IPS-11a (cell line): Measurements from ENCODE around the gene C1QTNF1.
"Not testable (repeated sequence)": the region's sequence is repeated elsewhere in the genome, so short reads cannot be mapped to it uniquely, and the experiment has no call there.

Experiments used
- H3K4me3 ChIP-seq: one replicate; pipeline ENCODE4 v1.5.1; 2013; ENCODE audit warnings: low read depth, low read length, control low read depth

Gene C1QTNF1

GRCh38 chr17:79005063-79005861 lies 18.7 kb upstream of the C1QTNF1 start:
- H3K4me3 ChIP-seq, result no peak overlapping the region

GRCh38 chr17:79006046-79006445 lies 17.9 kb upstream of the C1QTNF1 start:
- H3K4me3 ChIP-seq, result no peak overlapping the region

GRCh38 chr17:79006794-79007503 lies 17.0 kb upstream of the C1QTNF1 start:
- H3K4me3 ChIP-seq, result no peak overlapping the region

- H3K4me3 ChIP-seq, result no peak overlapping the region
These were observed 16.2 kb upstream of the C1QTNF1 start for GRCh38 chr17:79007504-79008381.

- H3K4me3 ChIP-seq, result peak overlapping the region; percentile 73
These were observed 15.1 kb upstream of the C1QTNF1 start for GRCh38 chr17:79008666-79009387.

GRCh38 chr17:79009397-79010303 lies 14.3 kb upstream of the C1QTNF1 start, which contains the start of gene CANT1:
CANT1 (minus strand) TSS chr17:79009764; CDS start chr17:78997622, 12,142 bp downstream.
- H3K4me3 ChIP-seq, result peak within 1 kb of the TSS; percentile 73

GRCh38 chr17:79010304-79010646 lies 13.7 kb upstream of the C1QTNF1 start:
- no peak overlapping the region for H3K4me3 ChIP-seq

GRCh38 chr17:79011451-79012147 lies 12.4 kb upstream of the C1QTNF1 start:
- no peak overlapping the region for H3K4me3 ChIP-seq

- H3K4me3 ChIP-seq, result no peak overlapping the region
These were observed 11.3 kb upstream of the C1QTNF1 start for GRCh38 chr17:79012563-79013134.

GRCh38 chr17:79014158-79014758 lies 9.7 kb upstream of the C1QTNF1 start:
- H3K4me3 ChIP-seq, result no peak overlapping the region

- no peak overlapping the region for H3K4me3 ChIP-seq
These were observed 6.2 kb upstream of the C1QTNF1 start for GRCh38 chr17:79017546-79018369.

- no peak overlapping the region for H3K4me3 ChIP-seq
These were observed 5.6 kb upstream of the C1QTNF1 start for GRCh38 chr17:79018370-79018695.

GRCh38 chr17:79019261-79019631 lies 4.7 kb upstream of the C1QTNF1 start:
- no peak overlapping the region for H3K4me3 ChIP-seq

- no peak overlapping the region for H3K4me3 ChIP-seq
These were observed 4.1 kb upstream of the C1QTNF1 start for GRCh38 chr17:79019632-79020584.

GRCh38 chr17:79020631-79021301 lies 3.2 kb upstream of the C1QTNF1 start:
- no peak overlapping the region for H3K4me3 ChIP-seq

GRCh38 chr17:79021929-79022328 lies 2.0 kb upstream of the C1QTNF1 start:
- H3K4me3 ChIP-seq, result not testable (repeated sequence)
